ENCODE measurements around the gene EFHC1. TPM values are rescaled to one million over a fixed set of nuclear protein-coding genes. Genes with fewer than 3 reads are reported as not detected.

The EFHC1 gene
- total and polyA plus RNA-seq, 2 of the 13 experiments (the other 11 are each of a cell fraction or from before 2014, with no cell fraction given), result 23.4 to 29.5 TPM

DNA sequence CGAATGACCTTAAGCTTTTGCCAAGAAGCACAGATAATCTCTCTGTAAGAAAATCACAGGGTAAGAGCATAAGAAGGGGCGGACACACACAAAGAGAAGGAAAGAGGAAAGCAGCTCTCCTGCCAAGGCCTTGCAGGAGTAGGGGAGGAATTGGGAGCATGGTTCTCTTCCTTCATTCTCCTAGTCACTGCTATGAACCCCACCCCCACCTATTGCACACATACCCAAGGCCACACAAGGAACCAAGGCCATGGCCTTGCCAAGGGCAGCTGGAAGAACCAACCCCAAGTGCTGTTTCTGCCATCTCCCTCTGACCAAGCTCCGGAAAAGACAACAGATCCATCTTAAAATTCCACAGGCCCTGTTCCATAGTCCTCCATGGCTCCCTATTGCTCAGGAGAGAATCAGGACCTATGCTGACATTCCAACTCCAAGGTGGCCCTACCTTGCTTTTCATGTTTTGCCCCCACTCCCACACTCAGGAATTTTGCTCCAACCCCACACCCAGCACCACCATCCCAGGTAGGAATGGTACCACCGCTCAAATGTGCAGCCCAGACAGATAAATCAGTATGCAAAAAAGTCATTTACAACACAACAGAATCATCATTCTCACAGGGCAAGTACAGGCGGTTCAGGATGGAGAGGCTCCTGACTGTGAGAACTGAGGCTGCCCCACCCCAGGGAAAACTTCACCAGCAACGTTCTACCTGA, 125.4 kb downstream of the EFHC1 start (continued):
- TF ChIP-seq RERE (CRISPR knock-in tag; IDR thresholded peaks at IDR 0.05; ENCODE audit: low read depth), result no peak
- TF ChIP-seq CTCF (CRISPR knock-in tag; IDR thresholded peaks at IDR 0.05), result no peak
- TF ChIP-seq YEATS2 (CRISPR knock-in tag; IDR thresholded peaks at IDR 0.05; ENCODE audit: borderline replicate concordance), result no peak
- TF ChIP-seq ZNF484 (CRISPR knock-in tag; IDR thresholded peaks at IDR 0.05; ENCODE audit: borderline replicate concordance, low read depth), result no peak
- TF ChIP-seq ZNF614 (CRISPR knock-in tag; IDR thresholded peaks at IDR 0.05; ENCODE audit: borderline replicate concordance), result no peak
- no peak for TF ChIP-seq MBNL3 (CRISPR knock-in tag; conservative IDR thresholded peaks at IDR 0.05)
- TF ChIP-seq NCOA5 (CRISPR knock-in tag; IDR thresholded peaks at IDR 0.05), result no peak
- no peak for TF ChIP-seq ATF1 (CRISPR knock-in tag; IDR thresholded peaks at IDR 0.05)
- no peak for TF ChIP-seq POLR2G (IDR thresholded peaks at IDR 0.05; ENCODE audit: low read depth, low read length)
- no peak for TF ChIP-seq HIVEP1 (CRISPR knock-in tag; IDR thresholded peaks at IDR 0.05)
- TF ChIP-seq SMAD3 (CRISPR knock-in tag; IDR thresholded peaks at IDR 0.05), result no peak
- no peak for TF ChIP-seq ZNF724P (CRISPR knock-in tag; IDR thresholded peaks at IDR 0.05; ENCODE audit: borderline replicate concordance)
- no peak for TF ChIP-seq CC2D1A (CRISPR knock-in tag; IDR thresholded peaks at IDR 0.05)
- TF ChIP-seq HES4 (CRISPR knock-in tag; IDR thresholded peaks at IDR 0.05; ENCODE audit: borderline replicate concordance), result no peak
- TF ChIP-seq NFIC (IDR thresholded peaks at IDR 0.05; ENCODE audit: low read length), result no peak
- no peak for TF ChIP-seq ZNF362 (CRISPR knock-in tag; IDR thresholded peaks at IDR 0.05; ENCODE audit: borderline replicate concordance)
- TF ChIP-seq, protein P1, sequence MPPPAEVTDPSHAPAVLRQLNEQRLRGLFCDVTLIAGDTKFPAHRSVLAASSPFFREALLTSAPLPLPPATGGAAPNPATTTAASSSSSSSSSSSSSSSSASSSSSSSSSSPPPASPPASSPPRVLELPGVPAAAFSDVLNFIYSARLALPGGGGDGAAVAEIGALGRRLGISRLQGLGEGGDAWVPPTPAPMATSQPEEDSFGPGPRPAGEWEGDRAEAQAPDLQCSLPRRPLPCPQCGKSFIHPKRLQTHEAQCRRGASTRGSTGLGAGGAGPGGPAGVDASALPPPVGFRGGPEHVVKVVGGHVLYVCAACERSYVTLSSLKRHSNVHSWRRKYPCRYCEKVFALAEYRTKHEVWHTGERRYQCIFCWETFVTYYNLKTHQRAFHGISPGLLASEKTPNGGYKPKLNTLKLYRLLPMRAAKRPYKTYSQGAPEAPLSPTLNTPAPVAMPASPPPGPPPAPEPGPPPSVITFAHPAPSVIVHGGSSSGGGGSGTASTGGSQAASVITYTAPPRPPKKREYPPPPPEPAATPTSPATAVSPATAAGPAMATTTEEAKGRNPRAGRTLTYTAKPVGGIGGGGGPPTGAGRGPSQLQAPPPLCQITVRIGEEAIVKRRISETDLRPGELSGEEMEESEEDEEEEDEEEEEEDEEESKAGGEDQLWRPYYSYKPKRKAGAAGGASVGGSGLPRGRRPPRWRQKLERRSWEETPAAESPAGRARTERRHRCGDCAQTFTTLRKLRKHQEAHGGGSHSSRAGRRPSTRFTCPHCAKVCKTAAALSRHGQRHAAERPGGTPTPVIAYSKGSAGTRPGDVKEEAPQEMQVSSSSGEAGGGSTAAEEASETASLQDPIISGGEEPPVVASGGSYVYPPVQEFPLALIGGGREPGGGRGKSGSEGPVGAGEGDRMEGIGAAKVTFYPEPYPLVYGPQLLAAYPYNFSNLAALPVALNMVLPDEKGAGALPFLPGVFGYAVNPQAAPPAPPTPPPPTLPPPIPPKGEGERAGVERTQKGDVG (CRISPR knock-in tag; IDR thresholded peaks at IDR 0.05; ENCODE audit: borderline replicate concordance), result no peak; the same call in 1 of the 2 replicates
- no peak for TF ChIP-seq ZNF549 (CRISPR knock-in tag; IDR thresholded peaks at IDR 0.05)
